ENCODE data around the gene PLEKHA5.

The PLEKHA5 gene

DNA sequence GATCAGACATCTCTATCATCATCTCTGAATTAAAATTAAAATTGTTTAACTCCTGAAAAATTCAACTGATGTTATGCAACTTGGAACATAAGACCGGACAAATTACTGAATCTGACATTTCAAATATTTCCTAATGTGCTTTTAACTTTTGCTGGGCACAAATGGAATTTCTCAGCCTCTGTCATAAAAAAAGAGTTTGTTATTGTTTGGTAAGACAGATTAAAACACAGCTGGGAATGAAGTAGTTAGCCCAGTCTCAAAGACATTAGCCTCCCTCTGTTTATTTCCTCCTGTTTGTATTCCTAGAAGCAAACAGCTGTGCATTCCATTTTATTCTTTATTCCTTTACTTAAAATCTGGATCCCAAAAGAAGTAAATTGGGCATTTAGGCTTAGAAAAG is 29.4 kb downstream of the PLEKHA5 start:
- no peaks in the 10 kb centered on the region for H3K36me3 ChIP-seq (replicated peaks)
- in situ Hi-C loops (cut with HindIII; ENCODE audit: low pct_ligation_motif_present, low sequenced_read_pairs): no loop called here
- TF ChIP-seq, protein P1, sequence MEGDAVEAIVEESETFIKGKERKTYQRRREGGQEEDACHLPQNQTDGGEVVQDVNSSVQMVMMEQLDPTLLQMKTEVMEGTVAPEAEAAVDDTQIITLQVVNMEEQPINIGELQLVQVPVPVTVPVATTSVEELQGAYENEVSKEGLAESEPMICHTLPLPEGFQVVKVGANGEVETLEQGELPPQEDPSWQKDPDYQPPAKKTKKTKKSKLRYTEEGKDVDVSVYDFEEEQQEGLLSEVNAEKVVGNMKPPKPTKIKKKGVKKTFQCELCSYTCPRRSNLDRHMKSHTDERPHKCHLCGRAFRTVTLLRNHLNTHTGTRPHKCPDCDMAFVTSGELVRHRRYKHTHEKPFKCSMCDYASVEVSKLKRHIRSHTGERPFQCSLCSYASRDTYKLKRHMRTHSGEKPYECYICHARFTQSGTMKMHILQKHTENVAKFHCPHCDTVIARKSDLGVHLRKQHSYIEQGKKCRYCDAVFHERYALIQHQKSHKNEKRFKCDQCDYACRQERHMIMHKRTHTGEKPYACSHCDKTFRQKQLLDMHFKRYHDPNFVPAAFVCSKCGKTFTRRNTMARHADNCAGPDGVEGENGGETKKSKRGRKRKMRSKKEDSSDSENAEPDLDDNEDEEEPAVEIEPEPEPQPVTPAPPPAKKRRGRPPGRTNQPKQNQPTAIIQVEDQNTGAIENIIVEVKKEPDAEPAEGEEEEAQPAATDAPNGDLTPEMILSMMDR (IDR thresholded peaks at IDR 0.05; ENCODE audit: low read depth, low read length, missing control alignments): no peak

DNA sequence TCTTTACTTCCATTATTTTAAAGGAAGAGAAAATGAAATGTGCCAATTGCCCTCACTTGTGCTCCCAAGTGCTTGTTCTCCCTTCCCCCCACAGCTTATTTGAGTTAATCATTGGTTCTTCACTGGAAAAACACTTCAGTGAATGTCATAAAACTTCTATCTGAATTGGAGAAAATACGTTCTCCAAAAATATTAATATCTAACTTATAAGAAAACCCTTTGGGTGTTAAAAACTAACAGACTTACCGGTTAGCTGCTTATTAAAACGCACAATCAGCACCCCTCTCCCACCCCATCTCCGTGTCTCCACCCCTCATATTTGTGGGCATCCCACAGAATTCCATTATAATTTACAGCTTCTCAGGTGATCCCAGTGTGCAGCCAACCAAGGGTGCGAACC is 31.7 kb downstream of the PLEKHA5 start:
- TF ChIP-seq, protein P1 (IDR thresholded peaks at IDR 0.05; ENCODE audit: low read depth, low read length, missing control alignments): no peak
- no peaks in the 10 kb centered on the region for H3K36me3 ChIP-seq (replicated peaks)
- in situ Hi-C loops (cut with HindIII; ENCODE audit: low pct_ligation_motif_present, low sequenced_read_pairs): no loop called here
- H3K27ac ChIP-seq: no peak overlapping the region
- no peak overlapping the region for H3K4me3 ChIP-seq (ENCODE audit: low read depth, low read length)
- DNase-seq: no peak
- H3K27me3 ChIP-seq (replicated peaks): no peaks in the 10 kb centered on the region

More for the DNA sequence above, 29.4 kb downstream of the PLEKHA5 start:
- Histone ChIP-seq H3K27me3 (replicated peaks) (no peaks in the 10 kb centered on the region), H3K4me3 (ENCODE audit: low read depth, low read length) (no peak overlapping the region), H3K27ac (no peak overlapping the region)
- DNase-seq: no peak

DNA sequence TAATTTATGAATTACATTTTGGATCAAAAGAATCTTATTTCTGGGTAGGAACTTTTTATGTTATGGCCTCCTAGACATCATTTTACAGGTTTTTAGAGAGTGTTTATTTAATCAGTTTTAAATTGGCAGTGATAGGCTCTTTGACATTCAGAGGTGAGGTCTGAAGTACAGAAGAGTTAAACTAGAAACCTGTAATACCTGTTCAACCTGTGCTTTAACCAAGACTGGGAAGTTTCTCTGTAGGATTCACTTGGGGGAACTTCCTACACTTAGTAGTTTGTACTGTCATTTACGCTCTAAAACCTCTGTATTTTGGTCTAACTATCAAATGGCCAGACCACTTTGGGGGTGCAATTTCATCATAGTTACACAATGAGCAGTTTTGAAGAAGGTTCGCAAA is 35.9 kb downstream of the PLEKHA5 start:
- no peaks in the 10 kb centered on the region for H3K36me3 ChIP-seq (replicated peaks)
- no peak overlapping the region for H3K27ac ChIP-seq
- H3K4me3 ChIP-seq (ENCODE audit: low read depth, low read length): no peak overlapping the region
- no peak for DNase-seq
- TF ChIP-seq, protein P1 (IDR thresholded peaks at IDR 0.05; ENCODE audit: low read depth, low read length, missing control alignments): no peak
- H3K27me3 ChIP-seq (replicated peaks): no peaks in the 10 kb centered on the region
- in situ Hi-C loops (cut with HindIII; ENCODE audit: low pct_ligation_motif_present, low sequenced_read_pairs): no loop called here

DNA sequence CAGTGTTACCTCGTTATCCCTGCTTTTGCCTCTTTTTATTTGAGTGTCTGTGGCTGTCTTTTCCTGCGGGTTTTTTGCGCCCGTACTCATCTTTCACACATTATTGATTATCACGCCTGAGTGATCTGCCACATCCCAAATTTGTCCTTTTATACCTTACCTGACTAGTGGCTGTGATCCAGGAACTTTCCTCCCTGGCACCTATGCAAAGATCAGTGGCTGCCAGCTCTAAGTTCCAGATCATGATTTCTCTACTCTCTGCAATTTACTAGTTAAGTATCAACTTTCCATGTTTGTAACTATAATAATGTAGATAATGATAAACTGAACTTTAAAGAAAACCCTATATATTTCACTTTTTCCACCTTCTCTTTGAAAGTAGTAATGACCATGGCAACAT is 36.9 kb downstream of the PLEKHA5 start:
- Histone ChIP-seq H3K4me3 (ENCODE audit: low read depth, low read length) (no peak overlapping the region), H3K27ac (no peak overlapping the region), H3K27me3 (replicated peaks) (no peaks in the 10 kb centered on the region), H3K36me3 (replicated peaks) (no peaks in the 10 kb centered on the region)
- TF ChIP-seq, protein P1 (IDR thresholded peaks at IDR 0.05; ENCODE audit: low read depth, low read length, missing control alignments): no peak
- no peak for DNase-seq
- in situ Hi-C loops (cut with HindIII; ENCODE audit: low pct_ligation_motif_present, low sequenced_read_pairs): no loop called here

DNA sequence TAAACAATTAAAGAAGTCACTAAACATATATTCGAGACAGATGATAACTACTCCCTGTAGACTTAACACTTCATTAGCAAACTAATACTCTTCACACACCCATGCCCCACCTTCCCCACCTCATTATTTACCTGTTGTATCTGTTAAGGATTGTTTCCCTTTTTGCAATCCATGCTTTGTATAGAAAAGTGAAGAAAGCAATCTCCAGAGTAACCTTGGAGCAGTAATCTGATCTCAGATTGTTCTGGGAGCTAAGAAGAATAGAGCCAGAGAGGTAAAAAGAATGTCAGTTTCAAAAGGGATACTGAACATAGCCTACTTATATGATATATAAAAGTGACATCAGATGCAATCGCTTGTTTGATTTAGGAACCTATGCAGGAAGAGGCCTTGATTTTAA is 37.4 kb downstream of the PLEKHA5 start:
- in situ Hi-C loops (cut with HindIII; ENCODE audit: low pct_ligation_motif_present, low sequenced_read_pairs): no loop called here

DNA sequence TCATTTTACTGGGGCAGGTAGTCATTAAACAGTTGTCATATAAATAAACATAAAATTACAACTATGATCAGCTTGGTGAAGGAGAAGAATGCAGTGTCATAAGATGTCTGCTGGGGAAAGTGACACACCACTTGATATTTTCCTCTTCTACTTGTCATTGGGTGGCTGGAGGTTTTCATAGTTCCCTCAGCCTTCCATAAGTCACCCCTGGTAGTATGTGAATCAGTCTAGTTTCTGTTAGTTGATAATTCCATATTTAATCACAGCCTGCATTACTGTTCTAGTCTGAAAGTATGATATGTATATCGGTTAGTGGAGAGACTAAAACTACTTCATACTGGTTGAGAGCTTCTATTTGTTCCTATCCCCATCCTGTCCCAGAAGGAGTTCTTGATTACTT is 38.2 kb downstream of the PLEKHA5 start:
- no peaks in the 10 kb centered on the region for H3K36me3 ChIP-seq (replicated peaks)
- TF ChIP-seq, protein P1 (IDR thresholded peaks at IDR 0.05; ENCODE audit: low read depth, low read length, missing control alignments): no peak
- in situ Hi-C loops (cut with HindIII; ENCODE audit: low pct_ligation_motif_present, low sequenced_read_pairs): no loop called here
- no peak overlapping the region for H3K4me3 ChIP-seq (ENCODE audit: low read depth, low read length)
- no peaks in the 10 kb centered on the region for H3K27me3 ChIP-seq (replicated peaks)
- DNase-seq: no peak
- H3K27ac ChIP-seq: no peak overlapping the region

More for the DNA sequence above, 37.4 kb downstream of the PLEKHA5 start:
- Histone ChIP-seq H3K27me3 (replicated peaks) (no peaks in the 10 kb centered on the region), H3K27ac (no peak overlapping the region), H3K36me3 (replicated peaks) (no peaks in the 10 kb centered on the region), H3K4me3 (ENCODE audit: low read depth, low read length) (no peak overlapping the region)
- no peak for DNase-seq
- TF ChIP-seq, protein P1 (IDR thresholded peaks at IDR 0.05; ENCODE audit: low read depth, low read length, missing control alignments): no peak
